NCI-H146 treated with DMSO at 0.1 percent for 48 hours (cell line): Measurements from ENCODE around the gene TCN1.
"Not testable (repeated sequence)": the region's sequence is repeated elsewhere in the genome, so short reads cannot be mapped to it uniquely, and the experiment has no call there.

Experiments
- DNase-seq: peaks from one replicate; lab custom pipeline; 2025; ENCODE audit not compliant: unreplicated experiment; lab: John Stamatoyannopoulos, UW

TCN1 gene, protein sequence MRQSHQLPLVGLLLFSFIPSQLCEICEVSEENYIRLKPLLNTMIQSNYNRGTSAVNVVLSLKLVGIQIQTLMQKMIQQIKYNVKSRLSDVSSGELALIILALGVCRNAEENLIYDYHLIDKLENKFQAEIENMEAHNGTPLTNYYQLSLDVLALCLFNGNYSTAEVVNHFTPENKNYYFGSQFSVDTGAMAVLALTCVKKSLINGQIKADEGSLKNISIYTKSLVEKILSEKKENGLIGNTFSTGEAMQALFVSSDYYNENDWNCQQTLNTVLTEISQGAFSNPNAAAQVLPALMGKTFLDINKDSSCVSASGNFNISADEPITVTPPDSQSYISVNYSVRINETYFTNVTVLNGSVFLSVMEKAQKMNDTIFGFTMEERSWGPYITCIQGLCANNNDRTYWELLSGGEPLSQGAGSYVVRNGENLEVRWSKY

DNA sequence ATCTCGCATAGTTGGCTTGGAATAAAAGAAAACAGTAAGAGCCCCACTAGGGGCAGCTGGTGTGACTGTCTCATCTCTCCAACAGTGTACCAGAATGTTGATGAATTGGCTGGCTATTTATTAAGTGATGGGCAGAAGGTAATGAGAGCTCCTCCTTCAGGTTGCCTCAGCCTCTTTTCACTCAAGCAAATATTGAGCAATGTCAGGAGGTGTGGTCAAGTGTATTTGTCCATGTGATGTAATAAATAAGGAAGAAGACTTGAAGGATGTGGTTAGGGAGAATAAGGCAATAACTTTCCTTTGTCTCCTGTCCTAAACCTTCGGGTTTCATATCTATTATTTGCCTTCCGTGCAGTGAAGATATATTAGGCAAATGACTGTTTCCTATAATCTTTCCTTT, at the start of gene TCN1:
Gene TCN1 (minus strand): TSS at position 91 of the 400 bp plus-strand sequence. CDS start 17 bp downstream, at position 74.
- DNase-seq = no peak

DNA sequence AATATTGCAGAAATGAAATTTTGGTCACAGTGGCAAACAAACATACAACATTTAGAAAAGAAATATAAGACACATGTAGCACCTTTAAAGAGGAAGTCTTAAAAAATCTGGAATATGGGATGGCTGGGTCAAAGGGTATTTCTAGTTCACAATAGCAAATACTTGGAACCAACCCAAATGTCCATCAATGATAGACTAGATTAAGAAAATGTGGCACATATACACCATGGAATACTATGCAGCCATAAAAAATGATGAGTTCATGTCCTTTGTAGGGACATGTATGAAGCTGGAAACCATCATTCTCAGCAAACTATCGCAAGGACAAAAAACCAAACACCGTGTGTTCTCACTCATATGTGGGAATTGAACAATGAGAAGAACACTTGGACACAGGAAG, 37.3 kb upstream of the TCN1 start:
- not testable (repeated sequence) for DNase-seq

DNA sequence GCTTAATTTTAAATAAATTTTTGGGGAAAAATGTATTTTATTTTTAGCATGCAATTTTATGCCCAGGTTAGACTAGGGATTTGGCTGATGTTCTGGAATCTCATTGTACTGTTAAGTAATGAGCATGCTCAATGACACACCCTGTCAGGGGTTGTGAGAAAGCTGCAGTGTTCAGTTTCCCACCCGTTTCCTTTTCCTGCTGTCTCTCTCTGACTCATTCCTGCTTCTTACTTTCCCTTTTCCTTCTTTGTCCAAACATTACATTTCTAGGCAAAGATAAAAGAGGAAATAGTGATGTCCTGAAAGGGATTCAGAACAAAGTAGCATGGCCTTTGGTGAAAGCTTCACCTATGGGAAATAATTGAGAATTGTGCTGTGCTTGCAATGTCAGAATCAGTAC, 35.0 kb upstream of the TCN1 start:
- DNase-seq = no peak

DNA sequence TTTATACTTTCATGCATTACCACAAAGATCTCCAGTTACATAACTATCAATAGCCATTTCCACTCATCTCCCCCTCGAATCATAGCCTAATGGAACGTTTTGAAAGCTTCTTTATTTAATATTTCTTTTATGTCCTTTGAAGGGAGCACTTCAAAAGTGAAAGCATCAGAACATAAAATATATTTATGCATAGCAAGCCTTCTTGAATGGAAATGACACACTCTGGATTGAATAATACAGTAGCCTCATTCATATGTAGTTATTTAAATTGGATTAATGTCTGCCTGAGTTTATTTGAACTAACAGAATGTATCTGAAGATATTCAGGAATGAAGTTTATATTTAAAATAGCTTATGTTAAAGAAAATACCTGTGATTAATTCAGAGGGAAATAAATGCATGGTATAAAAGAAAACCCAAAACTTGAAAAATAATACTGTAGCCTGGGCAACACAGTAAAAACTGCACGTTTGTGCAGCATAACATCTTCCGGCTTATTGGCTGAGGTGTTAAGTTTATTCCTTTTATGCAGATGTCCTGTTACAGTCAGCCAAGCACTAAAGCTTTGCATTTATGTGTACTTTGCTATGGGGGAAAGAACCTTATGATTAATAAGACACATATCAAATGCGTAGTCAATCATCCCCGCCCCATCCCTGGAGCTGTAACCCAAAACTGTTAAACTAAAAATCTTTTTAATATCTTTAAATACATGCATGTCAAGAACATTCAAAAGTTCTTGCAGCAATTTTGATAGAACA, 34.3 kb upstream of the TCN1 start:
- no peak for DNase-seq

GRCh38 chr11:59899532-59899931, 33.2 kb upstream of the TCN1 start:
- no peak for DNase-seq

DNA sequence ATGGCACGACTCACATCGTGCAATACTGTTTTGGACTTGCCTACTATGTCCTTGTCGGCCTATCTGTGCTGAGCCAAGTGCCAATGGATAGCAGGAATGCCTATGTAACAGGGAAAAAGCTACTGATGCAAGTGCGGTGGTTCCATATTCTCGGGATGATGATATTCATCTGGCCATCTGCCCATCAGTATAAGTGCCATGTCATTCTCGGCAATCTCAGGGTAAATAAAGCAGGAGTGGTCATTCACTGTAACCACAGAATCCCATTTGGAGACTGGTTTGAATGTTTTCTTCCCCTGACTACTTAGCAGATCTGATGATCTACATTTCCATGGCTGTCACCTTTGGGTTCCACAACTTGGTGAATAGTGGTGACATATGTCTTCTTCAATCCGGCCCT, 32.4 kb upstream of the TCN1 start:
- no peak for DNase-seq

- DNase-seq = no peak
These were observed 31.8 kb upstream of the TCN1 start for GRCh38 chr11:59898046-59898445.

DNA sequence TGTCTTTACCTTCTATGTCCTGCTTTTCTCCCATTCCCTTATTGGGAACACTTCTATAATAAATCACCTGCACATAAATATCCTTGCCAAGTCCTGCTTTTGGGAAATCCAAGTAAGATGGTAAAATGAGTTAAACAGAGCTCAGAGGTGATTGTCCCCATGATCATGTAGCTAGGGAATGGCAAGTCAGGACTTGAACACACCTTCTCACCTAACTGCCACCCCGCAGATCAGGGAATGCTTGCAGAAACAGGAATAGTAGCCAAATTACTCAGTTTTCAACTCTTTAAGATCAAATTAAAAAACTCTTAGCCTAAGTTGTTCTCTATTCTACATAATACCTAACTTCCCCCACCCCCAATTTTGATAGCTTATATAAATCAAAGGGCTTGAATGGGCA, 28.3 kb upstream of the TCN1 start:
- DNase-seq = no peak

GRCh38 chr11:59891781-59892181, 25.5 kb upstream of the TCN1 start:
- no peak for DNase-seq

GRCh38 chr11:59887156-59887555, 20.9 kb upstream of the TCN1 start:
- DNase-seq = not testable (repeated sequence)

- DNase-seq = no peak
These were observed 17.3 kb upstream of the TCN1 start for GRCh38 chr11:59883597-59883996.

GRCh38 chr11:59879567-59879966, 13.3 kb upstream of the TCN1 start:
- DNase-seq = no peak

- DNase-seq = no peak
These were observed 12.3 kb upstream of the TCN1 start, which contains the start of gene OOSP3 for GRCh38 chr11:59878575-59878974. Gene OOSP3, plus strand, starts transcription at chr11:59878782. Its CDS starts 27 bp downstream, at chr11:59878809.

- DNase-seq = no peak
These were observed 11.5 kb upstream of the TCN1 start for GRCh38 chr11:59877784-59878183.

GRCh38 chr11:59877325-59877724, 11.0 kb upstream of the TCN1 start:
- DNase-seq = no peak

DNA sequence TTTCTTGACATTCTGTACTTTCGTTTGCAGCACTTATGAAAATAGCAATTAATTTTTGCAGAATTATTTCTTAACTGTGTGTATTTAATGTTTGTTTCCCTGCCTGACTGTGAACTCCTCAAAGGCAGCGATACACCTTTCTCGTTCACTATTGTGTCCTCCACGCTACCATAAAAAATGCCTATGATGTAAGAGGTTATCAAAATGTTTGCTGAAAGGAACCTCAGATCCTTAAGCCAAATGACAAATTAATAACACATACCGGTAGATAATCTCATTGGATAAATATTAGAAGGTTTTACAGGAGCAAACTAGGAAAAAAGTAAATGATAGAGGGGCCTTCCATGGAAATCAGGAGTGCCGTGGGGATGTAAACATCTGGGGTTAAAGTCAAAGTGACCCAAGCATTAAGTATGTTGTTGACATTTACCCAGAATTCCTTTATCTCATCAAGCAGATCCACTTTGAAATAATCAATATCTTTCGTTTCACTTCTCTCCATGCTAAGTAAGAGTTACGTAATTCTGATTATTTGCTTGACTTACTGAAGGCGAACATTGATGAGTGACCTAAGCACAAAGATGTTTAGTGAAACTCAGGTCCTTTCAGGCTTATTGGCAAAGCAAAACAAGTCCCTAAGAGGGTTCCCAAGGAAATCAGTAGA, 9.7 kb upstream of the TCN1 start:
- DNase-seq = no peak

DNA sequence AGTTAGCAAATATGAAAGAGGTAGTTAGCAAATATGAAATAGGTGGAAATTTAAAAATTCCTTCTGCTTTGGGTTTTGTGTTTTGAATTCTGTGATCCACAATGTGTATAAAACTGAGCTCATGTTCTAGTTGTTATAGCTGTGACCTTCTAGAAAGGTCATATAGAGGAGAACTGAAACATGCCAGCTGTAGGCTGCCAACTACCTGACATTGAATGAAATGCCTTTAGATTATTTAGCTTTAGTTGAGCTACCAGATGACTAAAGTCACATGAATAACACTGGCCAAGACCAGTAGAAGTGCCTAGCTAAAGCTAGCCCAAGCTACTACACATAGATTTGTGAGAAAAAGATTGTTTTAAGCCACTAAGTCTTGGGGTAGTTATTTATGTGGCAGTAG, 5.8 kb upstream of the TCN1 start:
- no peak for DNase-seq

DNA sequence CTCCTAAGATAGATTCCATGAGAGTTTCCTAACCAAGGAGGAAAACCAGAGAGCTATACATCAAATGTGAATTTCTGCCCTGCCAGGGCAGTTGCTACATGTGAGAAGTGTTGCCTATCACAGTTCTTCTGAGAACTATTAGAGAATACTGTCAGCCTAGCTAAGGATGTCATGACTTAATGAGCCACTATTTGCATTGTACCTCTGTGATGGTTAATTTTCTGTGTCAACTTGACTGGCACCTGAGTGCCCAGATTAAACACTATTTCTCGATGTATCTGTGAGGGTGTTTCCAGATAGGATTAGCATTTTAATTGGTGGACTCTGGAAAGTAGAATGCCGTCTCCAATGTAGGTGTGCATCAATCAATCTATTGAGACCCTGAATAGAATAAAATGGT, 1.7 kb upstream of the TCN1 start:
- DNase-seq = no peak

- DNase-seq = no peak
These were observed 549 bp upstream of the TCN1 start for GRCh38 chr11:59866836-59867235.

DNA sequence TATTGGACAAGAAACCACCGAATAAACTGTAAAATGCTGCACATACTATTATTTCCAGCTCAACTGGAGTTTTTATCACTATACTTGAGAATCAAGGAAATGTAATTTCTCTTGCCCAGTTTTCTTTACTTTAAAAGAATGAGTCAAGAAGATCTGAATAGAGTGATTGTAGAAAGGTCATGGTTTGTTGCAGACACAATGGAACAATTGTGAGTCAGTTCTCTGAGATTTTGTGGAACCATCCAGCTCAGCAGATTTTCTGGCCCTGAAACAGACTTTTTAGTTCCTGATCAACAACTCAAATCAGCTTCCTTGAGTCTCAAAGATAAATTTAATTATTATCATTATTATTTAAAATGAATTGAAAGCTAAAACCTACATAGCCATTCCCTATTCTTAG, 1.3 kb downstream of the TCN1 start:
- no peak for DNase-seq

DNA sequence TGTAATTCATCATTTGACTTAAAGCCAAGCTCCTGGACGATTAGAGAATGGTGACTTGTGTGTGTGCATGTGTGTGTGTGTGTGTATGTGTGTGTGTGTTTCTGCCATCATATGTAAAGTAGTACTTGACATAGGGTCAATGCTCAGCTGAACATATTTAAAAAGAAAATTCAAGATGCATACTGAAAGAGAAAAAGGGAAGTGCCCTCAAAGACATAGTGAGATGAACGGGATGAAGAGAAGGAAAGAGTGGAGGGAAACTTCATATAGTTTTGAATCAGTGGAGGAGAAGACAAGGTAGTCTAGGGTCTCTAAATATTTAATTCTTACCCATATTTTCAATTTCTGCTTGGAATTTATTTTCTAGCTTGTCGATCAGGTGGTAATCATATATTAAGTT, 4.0 kb downstream of the TCN1 start:
- no peak for DNase-seq

GRCh38 chr11:59859673-59860072, 6.6 kb downstream of the TCN1 start:
- no peak for DNase-seq
